ENCODE results near the gene CDC42BPB. TPM values are rescaled to one million over a fixed set of nuclear protein-coding genes. Genes with fewer than 3 reads are reported as not detected.

CDC42BPB gene
- total RNA-seq, 1 experiment from 2014 or later = 26.6 TPM

- no peak for DNase-seq (ENCODE audit: low spot score)
Observed at GRCh38 chr14:102944448-102945330, 112.7 kb downstream of the CDC42BPB start.

GRCh38 chr14:102943979-102944378, 113.4 kb downstream of the CDC42BPB start:
- DNase-seq (ENCODE audit: low spot score) = no peak

- DNase-seq (ENCODE audit: low spot score) = no peak
Observed at GRCh38 chr14:102943454-102943853, 113.9 kb downstream of the CDC42BPB start.

- DNase-seq (ENCODE audit: low spot score) = no peak
Observed at GRCh38 chr14:102942069-102942468, 115.3 kb downstream of the CDC42BPB start.

- DNase-seq (ENCODE audit: low spot score) = no peak
Observed at GRCh38 chr14:102941419-102942011, 115.8 kb downstream of the CDC42BPB start.

GRCh38 chr14:102940729-102941362, 116.5 kb downstream of the CDC42BPB start:
- no peak for DNase-seq (ENCODE audit: low spot score)

GRCh38 chr14:102939820-102940561, 117.4 kb downstream of the CDC42BPB start:
- no peak for DNase-seq (ENCODE audit: low spot score)

- no peak for DNase-seq (ENCODE audit: low spot score)
Observed at GRCh38 chr14:102939329-102939728, 118.0 kb downstream of the CDC42BPB start.

- DNase-seq (ENCODE audit: low spot score) = no peak
Observed at GRCh38 chr14:102938191-102938590, 119.2 kb downstream of the CDC42BPB start.

GRCh38 chr14:102937331-102938175, 119.8 kb downstream of the CDC42BPB start:
- no peak for DNase-seq (ENCODE audit: low spot score)

- no peak for DNase-seq (ENCODE audit: low spot score)
Observed at GRCh38 chr14:102935756-102936155, 121.6 kb downstream of the CDC42BPB start.

GRCh38 chr14:102933618-102934231, 123.6 kb downstream of the CDC42BPB start:
- DNase-seq (ENCODE audit: low spot score) = no peak

- no peak for DNase-seq (ENCODE audit: low spot score)
Observed at GRCh38 chr14:102932484-102933248, 124.7 kb downstream of the CDC42BPB start.

GRCh38 chr14:102931580-102932285, 125.6 kb downstream of the CDC42BPB start:
- no peak for DNase-seq (ENCODE audit: low spot score)

- DNase-seq (ENCODE audit: low spot score) = peak; percentile 74
Observed at GRCh38 chr14:102930753-102931579, 126.4 kb downstream of the CDC42BPB start.

GRCh38 chr14:102930138-102930752, 127.1 kb downstream of the CDC42BPB start:
- no peak for DNase-seq (ENCODE audit: low spot score)

GRCh38 chr14:102929241-102930137, 127.9 kb downstream of the CDC42BPB start:
- DNase-seq (ENCODE audit: low spot score) = no peak
